ENCODE results near the gene PXDN.
A peak's percentile ranks its signal among the peaks of the same experiment; 100 is the strongest.

Gene PXDN

DNA sequence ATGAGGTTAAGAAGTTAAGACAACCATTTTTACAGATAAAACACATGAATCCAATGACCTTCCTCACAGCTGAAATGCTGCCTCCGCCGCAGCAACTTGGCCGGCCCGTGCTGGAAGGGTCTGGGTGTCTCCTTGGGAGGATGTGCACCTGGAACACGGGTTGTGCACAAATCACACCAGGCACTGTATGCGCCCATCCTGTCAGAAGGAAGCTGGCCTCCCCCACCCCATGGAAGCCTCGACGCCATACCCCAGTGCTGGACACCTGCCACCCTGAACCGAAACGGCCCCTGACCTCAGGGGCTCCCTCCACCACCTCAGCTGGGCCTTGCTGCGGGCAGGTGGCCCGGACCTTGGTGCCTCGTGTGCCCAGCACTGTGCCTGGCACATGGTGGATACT is 111.8 kb downstream of the PXDN start:
- Histone ChIP-seq H3K36me3 (ENCODE audit: control insufficient read depth in 2 of 2, insufficient read depth in 1 of 2, low read length in 2 of 2) (peaks cover 0 to 53% of the 10 kb centered on the region in 2 experiments; a peak in 1 of 3 replicates), H3K4me3 (ENCODE audit: low read depth, low read length) (no peak overlapping the region), H3K9me3 (ENCODE audit: control insufficient read depth, insufficient read depth, low read depth, low read length) (no peaks in the 10 kb centered on the region), H3K27ac (ENCODE audit: extremely low read depth, low read depth, low read length) (no peak overlapping the region), H3K4me1 (ENCODE audit: control insufficient read depth, insufficient read depth, low read length) (no peaks in the 10 kb centered on the region; the same call in 1 of the 2 replicates)
- CTCF ChIA-PET = no interaction called here
- POLR2A ChIA-PET = no interaction called here
- TF ChIP-seq ZNF585B (tag by site-specific recombination; IDR thresholded peaks at IDR 0.05) (no peak), ZNF211 (tag by site-specific recombination; IDR thresholded peaks at IDR 0.05; ENCODE audit: low read depth) (no peak), EGR2 (tag by site-specific recombination; IDR thresholded peaks at IDR 0.05; ENCODE audit: low read depth) (no peak), ZNF354C (tag by site-specific recombination; IDR thresholded peaks at IDR 0.05; ENCODE audit: borderline replicate concordance, low read depth) (no peak), ZNF560 (tag by site-specific recombination; IDR thresholded peaks at IDR 0.05; ENCODE audit: borderline replicate concordance) (no peak), ZNF777 (tag by site-specific recombination; IDR thresholded peaks at IDR 0.05; ENCODE audit: borderline replicate concordance) (no peak), ZBTB26 (tag by site-specific recombination; optimal IDR thresholded peaks at IDR 0.05) (no peak), OVOL3 (tag by site-specific recombination; IDR thresholded peaks at IDR 0.05) (no peak)
- TF ChIP-seq, protein P1, sequence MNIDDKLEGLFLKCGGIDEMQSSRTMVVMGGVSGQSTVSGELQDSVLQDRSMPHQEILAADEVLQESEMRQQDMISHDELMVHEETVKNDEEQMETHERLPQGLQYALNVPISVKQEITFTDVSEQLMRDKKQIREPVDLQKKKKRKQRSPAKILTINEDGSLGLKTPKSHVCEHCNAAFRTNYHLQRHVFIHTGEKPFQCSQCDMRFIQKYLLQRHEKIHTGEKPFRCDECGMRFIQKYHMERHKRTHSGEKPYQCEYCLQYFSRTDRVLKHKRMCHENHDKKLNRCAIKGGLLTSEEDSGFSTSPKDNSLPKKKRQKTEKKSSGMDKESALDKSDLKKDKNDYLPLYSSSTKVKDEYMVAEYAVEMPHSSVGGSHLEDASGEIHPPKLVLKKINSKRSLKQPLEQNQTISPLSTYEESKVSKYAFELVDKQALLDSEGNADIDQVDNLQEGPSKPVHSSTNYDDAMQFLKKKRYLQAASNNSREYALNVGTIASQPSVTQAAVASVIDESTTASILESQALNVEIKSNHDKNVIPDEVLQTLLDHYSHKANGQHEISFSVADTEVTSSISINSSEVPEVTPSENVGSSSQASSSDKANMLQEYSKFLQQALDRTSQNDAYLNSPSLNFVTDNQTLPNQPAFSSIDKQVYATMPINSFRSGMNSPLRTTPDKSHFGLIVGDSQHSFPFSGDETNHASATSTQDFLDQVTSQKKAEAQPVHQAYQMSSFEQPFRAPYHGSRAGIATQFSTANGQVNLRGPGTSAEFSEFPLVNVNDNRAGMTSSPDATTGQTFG (tag by site-specific recombination; IDR thresholded peaks at IDR 0.05; ENCODE audit: borderline replicate concordance) = no peak
- TF ChIP-seq, protein P2, sequence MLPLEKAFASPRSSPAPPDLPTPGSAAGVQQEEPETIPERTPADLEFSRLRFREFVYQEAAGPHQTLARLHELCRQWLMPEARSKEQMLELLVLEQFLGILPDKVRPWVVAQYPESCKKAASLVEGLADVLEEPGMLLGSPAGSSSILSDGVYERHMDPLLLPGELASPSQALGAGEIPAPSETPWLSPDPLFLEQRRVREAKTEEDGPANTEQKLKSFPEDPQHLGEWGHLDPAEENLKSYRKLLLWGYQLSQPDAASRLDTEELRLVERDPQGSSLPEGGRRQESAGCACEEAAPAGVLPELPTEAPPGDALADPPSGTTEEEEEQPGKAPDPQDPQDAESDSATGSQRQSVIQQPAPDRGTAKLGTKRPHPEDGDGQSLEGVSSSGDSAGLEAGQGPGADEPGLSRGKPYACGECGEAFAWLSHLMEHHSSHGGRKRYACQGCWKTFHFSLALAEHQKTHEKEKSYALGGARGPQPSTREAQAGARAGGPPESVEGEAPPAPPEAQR (tag by site-specific recombination; IDR thresholded peaks at IDR 0.05) = no peak
- TF ChIP-seq, protein P3, sequence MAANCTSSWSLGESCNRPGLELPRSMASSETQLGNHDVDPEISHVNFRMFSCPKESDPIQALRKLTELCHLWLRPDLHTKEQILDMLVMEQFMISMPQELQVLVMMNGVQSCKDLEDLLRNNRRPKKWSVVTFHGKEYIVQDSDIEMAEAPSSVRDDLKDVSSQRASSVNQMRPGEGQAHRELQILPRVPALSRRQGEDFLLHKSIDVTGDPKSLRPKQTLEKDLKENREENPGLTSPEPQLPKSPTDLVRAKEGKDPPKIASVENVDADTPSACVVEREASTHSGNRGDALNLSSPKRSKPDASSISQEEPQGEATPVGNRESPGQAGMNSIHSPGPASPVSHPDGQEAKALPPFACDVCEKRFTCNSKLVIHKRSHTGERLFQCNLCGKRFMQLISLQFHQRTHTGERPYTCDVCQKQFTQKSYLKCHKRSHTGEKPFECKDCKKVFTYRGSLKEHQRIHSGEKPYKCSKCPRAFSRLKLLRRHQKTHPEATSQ (tag by site-specific recombination; IDR thresholded peaks at IDR 0.05) = no peak
- TF ChIP-seq, protein P4, sequence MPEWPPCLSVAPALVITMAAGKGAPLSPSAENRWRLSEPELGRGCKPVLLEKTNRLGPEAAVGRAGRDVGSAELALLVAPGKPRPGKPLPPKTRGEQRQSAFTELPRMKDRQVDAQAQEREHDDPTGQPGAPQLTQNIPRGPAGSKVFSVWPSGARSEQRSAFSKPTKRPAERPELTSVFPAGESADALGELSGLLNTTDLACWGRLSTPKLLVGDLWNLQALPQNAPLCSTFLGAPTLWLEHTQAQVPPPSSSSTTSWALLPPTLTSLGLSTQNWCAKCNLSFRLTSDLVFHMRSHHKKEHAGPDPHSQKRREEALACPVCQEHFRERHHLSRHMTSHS (tag by site-specific recombination; IDR thresholded peaks at IDR 0.05) = no peak

- POLR2A ChIA-PET = no interaction called here
- peaks cover 0 to 48% of the 10 kb centered on the region in 2 experiments; a peak in 1 of 3 replicates for H3K36me3 ChIP-seq (ENCODE audit: control insufficient read depth in 2 of 2, insufficient read depth in 1 of 2, low read length in 2 of 2)
- no peak overlapping the region for H3K4me3 ChIP-seq (ENCODE audit: low read depth, low read length)
- CTCF ChIA-PET = interaction anchor here (0.6 to 1.2 kb wide), 2 partner anchors 17 to 119 kb away, joined by 3 to 4 read pairs; no protein-coding TSS in a partner anchor
- H3K27ac ChIP-seq (ENCODE audit: extremely low read depth, low read depth, low read length) = no peak overlapping the region
- no peaks in the 10 kb centered on the region; the same call in 1 of the 2 replicates for H3K4me1 ChIP-seq (ENCODE audit: control insufficient read depth, insufficient read depth, low read length)
- H3K9me3 ChIP-seq (ENCODE audit: control insufficient read depth, insufficient read depth, low read depth, low read length) = no peaks in the 10 kb centered on the region
- TF ChIP-seq ZNF791 (tag by site-specific recombination; IDR thresholded peaks at IDR 0.05) (no peak), ZNF140 (tag by site-specific recombination; IDR thresholded peaks at IDR 0.05) (no peak), ZNF24 (tag by site-specific recombination; IDR thresholded peaks at IDR 0.05) (no peak), ZBTB17 (tag by site-specific recombination; IDR thresholded peaks at IDR 0.05) (peak; percentile 91), SCRT2 (tag by site-specific recombination; IDR thresholded peaks at IDR 0.05) (peak; percentile 64; the same call in 1 of the 2 replicates), ZBTB48 (tag by site-specific recombination; IDR thresholded peaks at IDR 0.05) (no peak), BCL6B (tag by site-specific recombination; IDR thresholded peaks at IDR 0.05) (no peak), ZFHX2 (tag by site-specific recombination; conservative IDR thresholded peaks at IDR 0.05) (no peak), YY2 (tag by site-specific recombination; IDR thresholded peaks at IDR 0.05) (no peak), ZNF677 (tag by site-specific recombination; IDR thresholded peaks at IDR 0.05) (no peak)
- TF ChIP-seq, protein P5, sequence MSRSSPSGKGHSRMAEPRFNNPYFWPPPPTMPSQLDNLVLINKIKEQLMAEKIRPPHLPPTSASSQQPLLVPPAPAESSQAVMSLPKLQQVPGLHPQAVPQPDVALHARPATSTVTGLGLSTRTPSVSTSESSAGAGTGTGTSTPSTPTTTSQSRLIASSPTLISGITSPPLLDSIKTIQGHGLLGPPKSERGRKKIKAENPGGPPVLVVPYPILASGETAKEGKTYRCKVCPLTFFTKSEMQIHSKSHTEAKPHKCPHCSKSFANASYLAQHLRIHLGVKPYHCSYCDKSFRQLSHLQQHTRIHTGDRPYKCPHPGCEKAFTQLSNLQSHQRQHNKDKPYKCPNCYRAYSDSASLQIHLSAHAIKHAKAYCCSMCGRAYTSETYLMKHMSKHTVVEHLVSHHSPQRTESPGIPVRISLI (tag by site-specific recombination; IDR thresholded peaks at IDR 0.05) = no peak
- TF ChIP-seq, protein P6, sequence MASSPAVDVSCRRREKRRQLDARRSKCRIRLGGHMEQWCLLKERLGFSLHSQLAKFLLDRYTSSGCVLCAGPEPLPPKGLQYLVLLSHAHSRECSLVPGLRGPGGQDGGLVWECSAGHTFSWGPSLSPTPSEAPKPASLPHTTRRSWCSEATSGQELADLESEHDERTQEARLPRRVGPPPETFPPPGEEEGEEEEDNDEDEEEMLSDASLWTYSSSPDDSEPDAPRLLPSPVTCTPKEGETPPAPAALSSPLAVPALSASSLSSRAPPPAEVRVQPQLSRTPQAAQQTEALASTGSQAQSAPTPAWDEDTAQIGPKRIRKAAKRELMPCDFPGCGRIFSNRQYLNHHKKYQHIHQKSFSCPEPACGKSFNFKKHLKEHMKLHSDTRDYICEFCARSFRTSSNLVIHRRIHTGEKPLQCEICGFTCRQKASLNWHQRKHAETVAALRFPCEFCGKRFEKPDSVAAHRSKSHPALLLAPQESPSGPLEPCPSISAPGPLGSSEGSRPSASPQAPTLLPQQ (tag by site-specific recombination; IDR thresholded peaks at IDR 0.05) = no peak
These were observed 112.3 kb downstream of the PXDN start for GRCh38 chr2:1632002-1632348.

Measured in HEK293 (cell line).